ENCODE data around the gene MRPL16.

The MRPL16 gene

DNA sequence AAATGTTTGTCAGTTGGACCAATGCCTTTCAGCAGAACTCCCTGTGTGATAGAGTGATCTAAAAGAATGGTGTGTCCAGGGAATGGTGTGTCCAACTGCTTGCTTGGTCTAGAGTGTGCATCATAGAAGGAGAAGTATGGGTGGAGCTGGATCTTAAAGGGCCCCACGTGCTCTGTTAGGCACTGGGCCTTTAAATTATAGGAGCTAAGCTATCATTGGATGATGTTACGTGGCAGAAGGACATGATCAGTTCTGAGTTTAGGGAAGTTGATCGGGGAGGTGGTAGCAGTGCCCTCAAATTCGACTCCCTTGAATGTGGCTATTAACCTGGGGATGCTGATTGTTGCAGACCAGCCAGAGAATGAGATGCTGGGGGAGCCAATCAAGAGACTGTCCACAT lies 39.0 kb downstream of the MRPL16 start:
- H3K4me3 ChIP-seq (ENCODE audit: low read depth, low read length) = no peak overlapping the region
- TF ChIP-seq CTCF (IDR thresholded peaks at IDR 0.05; ENCODE audit: borderline replicate concordance, insufficient read depth, low read depth, low read length) = no peak

DNA sequence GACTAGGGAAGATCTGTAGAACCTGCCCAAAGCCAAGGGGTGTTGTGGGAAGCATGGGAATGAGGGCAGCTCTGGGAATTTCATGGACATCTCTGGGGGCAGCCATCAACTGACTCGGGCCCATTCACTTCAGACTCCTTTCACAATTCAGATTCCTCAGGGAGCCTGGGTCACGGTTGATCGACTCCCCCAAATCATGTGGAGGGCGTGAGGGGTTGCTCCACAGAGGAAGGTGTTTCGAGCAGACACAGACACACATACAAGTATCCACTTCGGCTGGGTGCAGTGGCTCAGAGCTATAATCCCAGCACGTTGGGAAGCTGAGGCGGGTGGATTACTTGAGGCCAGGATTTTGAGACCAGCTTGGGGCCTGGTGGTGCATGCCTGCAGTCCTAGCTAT lies 39.7 kb downstream of the MRPL16 start:
- no peak overlapping the region for H3K4me3 ChIP-seq (ENCODE audit: low read depth, low read length)
- TF ChIP-seq CTCF (IDR thresholded peaks at IDR 0.05; ENCODE audit: borderline replicate concordance, insufficient read depth, low read depth, low read length) = no peak

DNA sequence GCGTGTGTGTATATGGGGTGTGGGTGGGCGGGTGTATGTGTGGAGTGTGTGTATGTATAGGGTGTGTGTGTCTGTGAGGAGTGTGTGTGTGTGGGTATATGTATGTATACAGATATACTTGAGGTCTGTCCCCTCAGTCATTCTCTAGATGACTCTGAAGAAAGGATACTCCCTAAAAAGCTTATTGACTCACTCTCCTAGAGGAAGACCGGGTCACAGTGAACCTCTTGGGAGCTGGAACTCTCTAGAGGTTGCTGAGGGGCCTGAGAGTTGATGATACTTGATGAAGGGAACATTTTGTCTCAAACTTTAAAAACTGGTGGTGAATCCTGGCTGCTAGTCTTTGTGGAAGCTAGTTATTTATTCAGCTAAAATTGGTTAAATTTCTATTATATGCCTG lies 40.3 kb downstream of the MRPL16 start:
- TF ChIP-seq CTCF (IDR thresholded peaks at IDR 0.05; ENCODE audit: borderline replicate concordance, insufficient read depth, low read depth, low read length) = no peak
- H3K4me3 ChIP-seq (ENCODE audit: low read depth, low read length) = no peak overlapping the region

DNA sequence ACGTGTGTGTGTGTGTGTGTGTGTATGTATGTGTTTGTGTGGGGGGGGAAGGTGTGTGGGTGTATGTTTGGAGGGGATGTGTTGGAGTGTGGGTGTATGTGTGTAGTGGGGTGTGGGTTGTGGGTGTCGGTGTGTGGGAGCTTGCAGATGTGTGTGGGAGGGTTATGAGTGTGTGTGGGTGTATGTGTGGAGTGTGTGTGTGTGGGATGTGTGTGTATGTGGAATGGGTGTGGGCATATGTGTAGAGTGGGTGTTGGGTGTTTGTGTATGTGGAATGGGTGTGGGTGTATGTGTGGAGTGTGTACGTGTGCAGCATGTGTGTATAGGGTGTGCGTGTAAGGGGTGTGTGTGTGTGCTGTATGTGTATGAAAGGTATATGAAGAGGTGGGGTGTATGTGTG lies 40.8 kb downstream of the MRPL16 start:
- TF ChIP-seq CTCF (IDR thresholded peaks at IDR 0.05; ENCODE audit: borderline replicate concordance, insufficient read depth, low read depth, low read length) = no peak
- H3K4me3 ChIP-seq (ENCODE audit: low read depth, low read length) = no peak overlapping the region

DNA sequence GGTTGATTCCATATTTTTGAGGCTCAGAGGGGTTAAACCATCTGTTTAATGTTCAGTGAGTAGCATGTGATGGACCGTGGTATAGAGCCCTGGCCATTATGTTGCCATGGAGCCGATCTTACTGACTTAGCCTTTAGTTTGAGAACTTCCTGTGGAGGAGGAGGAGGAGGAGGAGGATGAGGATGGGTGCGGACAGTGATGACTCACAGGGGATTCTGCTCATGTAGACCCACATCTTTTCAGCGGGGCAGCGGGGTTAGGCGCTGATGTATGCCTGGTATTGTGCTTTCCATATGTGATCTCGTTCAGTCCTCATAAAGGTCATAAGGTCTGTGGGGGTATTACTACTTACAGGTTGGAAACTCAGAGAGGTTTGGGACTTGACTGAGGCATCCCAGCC lies 41.5 kb downstream of the MRPL16 start:
- TF ChIP-seq CTCF (IDR thresholded peaks at IDR 0.05; ENCODE audit: borderline replicate concordance, insufficient read depth, low read depth, low read length) = no peak

DNA sequence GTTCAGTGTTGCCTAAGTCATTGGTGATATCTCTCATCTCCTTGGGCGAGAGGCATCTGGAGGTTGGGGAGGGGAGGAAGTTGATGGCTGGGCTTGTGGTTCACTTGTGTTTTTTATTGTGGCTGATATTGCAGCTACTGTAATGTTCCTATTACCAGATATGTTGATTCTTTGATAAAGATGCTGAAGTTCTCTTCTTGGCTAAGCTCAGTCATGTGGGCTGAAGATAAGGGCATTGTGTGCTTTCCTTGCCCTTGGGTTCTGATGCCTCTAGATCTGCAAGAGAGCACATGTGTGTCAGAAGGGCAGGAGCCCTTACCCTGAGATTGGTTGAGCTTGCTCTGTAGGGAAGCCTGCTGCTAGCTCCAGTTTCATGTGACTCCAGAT lies 43.4 kb downstream of the MRPL16 start:
- no peak overlapping the region for H3K4me3 ChIP-seq (ENCODE audit: low read depth, low read length)
- TF ChIP-seq CTCF (IDR thresholded peaks at IDR 0.05; ENCODE audit: borderline replicate concordance, insufficient read depth, low read depth, low read length) = no peak

More for the DNA sequence above, 41.5 kb downstream of the MRPL16 start:
- H3K4me3 ChIP-seq (ENCODE audit: low read depth, low read length) = no peak overlapping the region

DNA sequence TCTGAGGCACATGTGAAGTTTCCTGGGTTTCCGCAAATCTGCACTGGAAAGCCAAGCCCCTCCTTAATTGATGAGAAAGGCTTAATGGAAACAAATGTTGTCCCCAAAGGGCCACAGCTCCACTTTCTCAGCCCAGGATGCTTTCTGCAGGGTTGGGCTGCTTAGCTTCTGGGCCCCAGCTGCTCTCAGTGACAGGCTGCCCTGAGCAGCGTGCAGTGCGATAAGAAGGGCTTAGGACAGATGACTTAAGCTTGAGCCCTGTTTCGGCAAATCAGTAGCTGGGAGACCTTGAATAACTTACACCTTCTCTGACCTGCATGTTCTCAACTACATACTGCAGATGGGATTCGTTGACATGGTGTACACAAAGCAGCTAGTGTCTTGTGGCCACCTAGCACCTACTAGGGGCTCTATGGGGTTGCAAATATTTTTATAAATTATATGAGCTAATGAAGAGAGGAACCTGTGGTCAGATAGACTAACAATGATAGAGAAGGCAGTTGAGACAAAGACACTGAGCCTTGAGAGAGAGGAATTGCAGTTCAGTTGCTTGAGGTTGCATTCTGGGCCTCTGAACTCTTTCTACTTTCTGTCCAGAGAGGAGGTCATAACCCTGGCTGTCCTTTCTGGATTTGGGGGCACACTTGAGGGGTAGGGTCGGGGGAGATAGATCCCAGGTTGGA lies 43.9 kb downstream of the MRPL16 start:
- no peak overlapping the region for H3K4me3 ChIP-seq (ENCODE audit: low read depth, low read length)
- no peak for TF ChIP-seq CTCF (IDR thresholded peaks at IDR 0.05; ENCODE audit: borderline replicate concordance, insufficient read depth, low read depth, low read length)

All from GM12875 (cell line).